ENCODE results near the gene ABHD15. TPM values are rescaled to one million over a fixed set of nuclear protein-coding genes. Genes with fewer than 3 reads are reported as not detected.
"Not testable (repeated sequence)": the region's sequence is repeated elsewhere in the genome, so short reads cannot be mapped to it uniquely, and the experiment has no call there.

ABHD15 gene
- total RNA-seq, 1 donor from 2014 or later: 5.3 TPM

- no peaks in the 10 kb centered on the region for H3K9me3 Mint-ChIP-seq (ENCODE audit: low read depth)
- H3K27ac Mint-ChIP-seq: no peak overlapping the region
- peaks cover 68% of the 10 kb centered on the region for H3K27me3 Mint-ChIP-seq
- H3K36me3 Mint-ChIP-seq (ENCODE audit: insufficient read depth): no peaks in the 10 kb centered on the region
- TF ChIP-seq CTCF (IDR thresholded peaks at IDR 0.05; ENCODE audit: unreplicated experiment): no peak
- DNase-seq (ENCODE audit: low spot score, unreplicated experiment): no peak
- peaks cover 4% of the 10 kb centered on the region for H3K4me1 Mint-ChIP-seq (ENCODE audit: low read depth)
- no peak overlapping the region for H3K4me3 Mint-ChIP-seq (ENCODE audit: low read depth)
Observed at GRCh38 chr17:29562615-29563014, 4.2 kb downstream of the ABHD15 start.

GRCh38 chr17:29561554-29562517 is 5.0 kb downstream of the ABHD15 start:
- peaks cover 76% of the 10 kb centered on the region for H3K27me3 Mint-ChIP-seq
- H3K36me3 Mint-ChIP-seq (ENCODE audit: insufficient read depth): no peaks in the 10 kb centered on the region
- DNase-seq (ENCODE audit: low spot score, unreplicated experiment): no peak
- H3K27ac Mint-ChIP-seq: no peak overlapping the region
- H3K4me1 Mint-ChIP-seq (ENCODE audit: low read depth): peaks cover 9% of the 10 kb centered on the region
- TF ChIP-seq CTCF (IDR thresholded peaks at IDR 0.05; ENCODE audit: unreplicated experiment): no peak
- H3K9me3 Mint-ChIP-seq (ENCODE audit: low read depth): no peaks in the 10 kb centered on the region
- no peak overlapping the region for H3K4me3 Mint-ChIP-seq (ENCODE audit: low read depth)

- no peak overlapping the region for H3K27ac Mint-ChIP-seq
Observed at GRCh38 chr17:29560316-29560715, 6.5 kb downstream of the ABHD15 start.

GRCh38 chr17:29559640-29560039 is 7.2 kb downstream of the ABHD15 start:
- no peak for DNase-seq (ENCODE audit: low spot score, unreplicated experiment)
- Mint-ChIP-seq H3K27ac (no peak overlapping the region), H3K4me3 (ENCODE audit: low read depth) (no peak overlapping the region), H3K4me1 (ENCODE audit: low read depth) (peaks cover 22% of the 10 kb centered on the region), H3K27me3 (peaks cover 69% of the 10 kb centered on the region), H3K9me3 (ENCODE audit: low read depth) (no peaks in the 10 kb centered on the region), H3K36me3 (ENCODE audit: insufficient read depth) (no peaks in the 10 kb centered on the region)
- no peak for TF ChIP-seq CTCF (IDR thresholded peaks at IDR 0.05; ENCODE audit: unreplicated experiment)

More at GRCh38 chr17:29560316-29560715, 6.5 kb downstream of the ABHD15 start:
- no peak for DNase-seq (ENCODE audit: low spot score, unreplicated experiment)
- H3K36me3 Mint-ChIP-seq (ENCODE audit: insufficient read depth): no peaks in the 10 kb centered on the region
- H3K27me3 Mint-ChIP-seq: peaks cover 68% of the 10 kb centered on the region
- no peaks in the 10 kb centered on the region for H3K9me3 Mint-ChIP-seq (ENCODE audit: low read depth)
- peaks cover 16% of the 10 kb centered on the region for H3K4me1 Mint-ChIP-seq (ENCODE audit: low read depth)
- no peak for TF ChIP-seq CTCF (IDR thresholded peaks at IDR 0.05; ENCODE audit: unreplicated experiment)
- no peak overlapping the region for H3K4me3 Mint-ChIP-seq (ENCODE audit: low read depth)

- H3K4me1 Mint-ChIP-seq (ENCODE audit: low read depth): peaks cover 22% of the 10 kb centered on the region
- DNase-seq (ENCODE audit: low spot score, unreplicated experiment); H3K9me3 Mint-ChIP-seq (ENCODE audit: low read depth); H3K4me3 Mint-ChIP-seq (ENCODE audit: low read depth); H3K36me3 Mint-ChIP-seq (ENCODE audit: insufficient read depth); H3K27ac Mint-ChIP-seq: not testable (repeated sequence)
- peaks cover 63% of the 10 kb centered on the region for H3K27me3 Mint-ChIP-seq
Observed at GRCh38 chr17:29558139-29558538, 8.7 kb downstream of the ABHD15 start.

- Mint-ChIP-seq H3K9me3 (ENCODE audit: low read depth) (no peaks in the 10 kb centered on the region), H3K4me3 (ENCODE audit: low read depth) (no peak overlapping the region), H3K36me3 (ENCODE audit: insufficient read depth) (no peaks in the 10 kb centered on the region), H3K27me3 (peaks cover 59% of the 10 kb centered on the region), H3K4me1 (ENCODE audit: low read depth) (peaks cover 22% of the 10 kb centered on the region), H3K27ac (no peak overlapping the region)
- DNase-seq (ENCODE audit: low spot score, unreplicated experiment): no peak
- no peak for TF ChIP-seq CTCF (IDR thresholded peaks at IDR 0.05; ENCODE audit: unreplicated experiment)
Observed at GRCh38 chr17:29557739-29558116, 9.1 kb downstream of the ABHD15 start.
